Stimulated activated CD4-positive, alpha-beta T cell treated with anti-CD3 and anti-CD28 coated beads, Interleukin-15, amount 100 ng/mL, for 24 hours (primary cell): ENCODE data around the gene OR6B3.

Source experiments
- DNase-seq: peaks from one replicate; pipeline ENCODE4 v3.0.0-alpha.2; 2020

The OR6B3 gene

GRCh38 chr2:240043279-240043989 lies 9.9 kb downstream of the OR6B3 start:
- DNase-seq: no peak

- DNase-seq: no peak
These were observed 10.6 kb downstream of the OR6B3 start for GRCh38 chr2:240042740-240043139.

GRCh38 chr2:240041363-240041762 lies 12.0 kb downstream of the OR6B3 start:
- no peak for DNase-seq

GRCh38 chr2:240037358-240037757 lies 16.0 kb downstream of the OR6B3 start:
- DNase-seq: no peak

GRCh38 chr2:240033330-240033678 lies 20.0 kb downstream of the OR6B3 start:
- no peak for DNase-seq

- DNase-seq: no peak
These were observed 20.7 kb downstream of the OR6B3 start for GRCh38 chr2:240032406-240033329.

GRCh38 chr2:240030379-240031094 lies 22.8 kb downstream of the OR6B3 start, which contains the start of gene OR6B2:
OR6B2 (minus strand) TSS chr2:240030429; CDS start chr2:240030429, 0 bp downstream.
- DNase-seq: no peak

- DNase-seq: peak; percentile 29
These were observed 28.6 kb downstream of the OR6B3 start for GRCh38 chr2:240024766-240025165.

- DNase-seq: no peak
These were observed 29.5 kb downstream of the OR6B3 start for GRCh38 chr2:240023792-240024191.

GRCh38 chr2:240021488-240022104 lies 31.7 kb downstream of the OR6B3 start:
- DNase-seq: peak; percentile 79

- no peak for DNase-seq
These were observed 35.1 kb downstream of the OR6B3 start for GRCh38 chr2:240018071-240018750.

- no peak for DNase-seq
These were observed 39.0 kb downstream of the OR6B3 start for GRCh38 chr2:240014327-240014726.

GRCh38 chr2:240013343-240013742 lies 40.0 kb downstream of the OR6B3 start:
- DNase-seq: no peak

- no peak for DNase-seq
These were observed 50.3 kb downstream of the OR6B3 start for GRCh38 chr2:240002983-240003382.

GRCh38 chr2:240000671-240001070 lies 52.6 kb downstream of the OR6B3 start:
- no peak for DNase-seq

- no peak for DNase-seq
These were observed 55.5 kb downstream of the OR6B3 start for GRCh38 chr2:239997686-239998409.
